Epithelial cell of esophagus (primary cell): ENCODE measurements around the gene CCDC141.
"Not testable (repeated sequence)": the region's sequence is repeated elsewhere in the genome, so short reads cannot be mapped to it uniquely, and the experiment has no call there.

ENCODE experiments used
- DNase-seq: peaks from one replicate; pipeline ENCODE4 v3.0.0; 2010; ENCODE audit warnings: low read depth
- H3K4me3 ChIP-seq: 2 replicates; pipeline ENCODE4 v1.5.1; 2011; ENCODE audit warnings: mild to moderate bottlenecking, low read length, control low read depth
- TF ChIP-seq, protein P1 (sequence below): IDR thresholded peaks from 2 replicates; pipeline ENCODE4 v1.5.1; 2011; ENCODE audit warnings: low read depth, mild to moderate bottlenecking, low read length, control low read depth, inconsistent platforms; ENCODE audit not compliant: insufficient read depth; ENCODE audit errors: missing control alignments

CCDC141 gene

DNA sequence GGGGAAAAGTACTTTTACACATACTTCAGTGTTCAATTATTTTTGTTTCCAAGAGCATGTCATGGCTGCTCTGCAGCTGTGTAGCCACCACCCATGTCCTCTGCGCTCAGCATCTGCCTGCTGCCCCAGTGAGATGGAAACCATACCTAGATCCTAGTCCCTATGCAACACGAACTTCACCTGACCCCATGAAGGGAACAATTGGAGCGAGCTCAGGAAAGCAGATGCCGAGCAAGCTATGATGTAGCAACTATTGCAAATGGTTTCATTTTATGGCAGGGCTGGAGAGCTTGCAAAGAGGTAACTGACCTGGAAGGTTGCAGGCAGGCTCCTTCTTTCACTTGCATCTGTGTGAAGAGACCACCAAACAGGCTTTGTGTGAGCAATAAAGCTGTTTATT, 1.3 kb upstream of the CCDC141 start:
- no peak for DNase-seq
- H3K4me3 ChIP-seq = no peak overlapping the region
- TF ChIP-seq, protein P1, sequence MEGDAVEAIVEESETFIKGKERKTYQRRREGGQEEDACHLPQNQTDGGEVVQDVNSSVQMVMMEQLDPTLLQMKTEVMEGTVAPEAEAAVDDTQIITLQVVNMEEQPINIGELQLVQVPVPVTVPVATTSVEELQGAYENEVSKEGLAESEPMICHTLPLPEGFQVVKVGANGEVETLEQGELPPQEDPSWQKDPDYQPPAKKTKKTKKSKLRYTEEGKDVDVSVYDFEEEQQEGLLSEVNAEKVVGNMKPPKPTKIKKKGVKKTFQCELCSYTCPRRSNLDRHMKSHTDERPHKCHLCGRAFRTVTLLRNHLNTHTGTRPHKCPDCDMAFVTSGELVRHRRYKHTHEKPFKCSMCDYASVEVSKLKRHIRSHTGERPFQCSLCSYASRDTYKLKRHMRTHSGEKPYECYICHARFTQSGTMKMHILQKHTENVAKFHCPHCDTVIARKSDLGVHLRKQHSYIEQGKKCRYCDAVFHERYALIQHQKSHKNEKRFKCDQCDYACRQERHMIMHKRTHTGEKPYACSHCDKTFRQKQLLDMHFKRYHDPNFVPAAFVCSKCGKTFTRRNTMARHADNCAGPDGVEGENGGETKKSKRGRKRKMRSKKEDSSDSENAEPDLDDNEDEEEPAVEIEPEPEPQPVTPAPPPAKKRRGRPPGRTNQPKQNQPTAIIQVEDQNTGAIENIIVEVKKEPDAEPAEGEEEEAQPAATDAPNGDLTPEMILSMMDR = no peak

DNA sequence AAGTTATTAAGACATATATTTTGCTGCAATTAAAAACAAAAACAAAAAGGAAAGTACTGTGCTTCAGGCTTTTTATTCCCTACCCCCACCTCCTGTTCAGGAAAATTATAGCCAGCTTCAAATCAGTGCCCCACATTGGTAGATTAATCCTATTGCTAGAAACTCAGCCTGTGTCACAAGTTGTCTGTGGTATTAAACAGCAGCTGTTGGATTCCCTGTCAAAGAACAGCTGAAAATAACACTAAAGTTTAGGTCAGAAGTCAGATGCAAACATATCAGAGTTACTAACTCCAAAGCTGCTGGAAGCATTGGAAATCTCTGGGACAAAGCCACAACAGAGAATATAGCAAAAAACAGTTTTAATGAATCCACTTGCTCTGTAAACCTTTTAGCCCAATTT, 818 bp upstream of the CCDC141 start:
- TF ChIP-seq, protein P1 = no peak
- no peak for DNase-seq
- no peak overlapping the region for H3K4me3 ChIP-seq

DNA sequence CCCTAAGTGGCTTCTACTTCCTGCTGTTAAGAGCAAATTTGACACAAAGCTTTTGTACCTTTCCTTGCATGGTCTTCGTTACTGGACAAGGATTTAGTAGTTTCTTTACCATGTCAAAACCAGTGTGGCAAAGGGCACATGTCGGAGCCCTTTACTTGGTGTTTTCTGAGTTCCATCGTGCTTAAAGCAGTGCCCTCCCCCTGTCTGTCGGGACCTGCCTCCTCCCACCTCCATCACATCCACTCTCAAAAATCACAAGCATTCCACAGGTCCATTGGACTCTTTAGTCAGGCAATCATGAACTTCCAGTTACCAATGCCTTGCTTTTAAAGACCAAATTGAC, 763 bp downstream of the CCDC141 start:
- TF ChIP-seq, protein P1 = no peak
- DNase-seq = no peak
- no peak overlapping the region for H3K4me3 ChIP-seq

DNA sequence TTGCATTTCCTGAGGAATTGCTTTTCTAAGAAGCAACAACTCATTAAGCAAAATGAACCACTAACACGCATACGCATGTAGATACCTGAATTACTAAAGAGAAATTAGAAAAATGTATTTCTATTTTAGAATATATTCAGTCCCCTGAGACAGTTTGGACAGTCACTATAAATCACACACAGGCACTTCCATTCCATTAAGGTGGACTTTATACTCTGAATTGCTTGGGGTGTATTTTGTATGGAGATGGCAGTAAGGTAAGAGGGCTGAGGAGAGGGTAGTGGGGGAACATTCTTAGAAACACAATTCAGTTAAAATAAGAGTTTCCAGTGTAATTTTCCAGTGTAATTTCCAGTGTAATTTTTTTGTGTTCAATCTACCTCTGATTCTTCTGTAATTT, 1.8 kb downstream of the CCDC141 start:
- TF ChIP-seq, protein P1 = no peak
- no peak for DNase-seq
- no peak overlapping the region for H3K4me3 ChIP-seq

DNA sequence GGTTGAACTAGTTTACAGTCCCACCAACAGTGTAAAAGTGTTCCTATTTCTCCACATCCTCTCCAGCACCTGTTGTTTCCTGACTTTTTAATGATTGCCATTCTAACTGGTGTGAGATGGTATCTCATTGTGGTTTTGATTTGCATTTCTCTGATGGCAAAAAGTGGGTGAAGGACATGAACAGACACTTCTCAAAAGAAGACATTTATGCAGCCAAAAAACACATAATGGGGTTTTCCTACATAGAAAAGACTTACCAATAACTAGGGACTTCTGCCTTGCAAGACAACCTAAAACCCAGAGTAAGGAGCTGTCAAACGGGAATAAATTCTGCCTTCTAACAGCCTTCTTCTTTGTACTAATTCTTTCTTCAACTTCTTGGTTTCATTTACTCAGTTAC, 4.3 kb downstream of the CCDC141 start:
- not testable (repeated sequence) for H3K4me3 ChIP-seq, DNase-seq

DNA sequence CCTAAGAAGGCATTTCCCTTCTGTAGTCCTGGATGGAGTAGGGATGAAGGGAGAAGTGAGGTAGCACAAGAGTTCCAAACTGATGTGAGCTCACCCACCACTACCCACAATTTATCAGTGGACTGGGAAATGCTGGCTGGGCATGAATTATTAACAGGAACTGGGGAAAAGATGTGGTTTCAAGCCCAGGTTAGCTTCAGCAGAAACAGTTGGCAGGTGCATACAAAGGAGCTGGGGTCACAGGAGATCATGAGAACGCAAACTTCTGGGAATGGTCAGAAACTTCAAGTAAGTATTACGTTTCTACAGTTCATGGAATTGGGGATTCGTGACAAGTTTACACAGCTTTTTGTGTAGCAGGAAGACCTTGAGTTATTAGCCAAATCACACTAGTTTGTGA, 5.4 kb downstream of the CCDC141 start:
- no peak for DNase-seq
- TF ChIP-seq, protein P1 = no peak
- H3K4me3 ChIP-seq = no peak overlapping the region

DNA sequence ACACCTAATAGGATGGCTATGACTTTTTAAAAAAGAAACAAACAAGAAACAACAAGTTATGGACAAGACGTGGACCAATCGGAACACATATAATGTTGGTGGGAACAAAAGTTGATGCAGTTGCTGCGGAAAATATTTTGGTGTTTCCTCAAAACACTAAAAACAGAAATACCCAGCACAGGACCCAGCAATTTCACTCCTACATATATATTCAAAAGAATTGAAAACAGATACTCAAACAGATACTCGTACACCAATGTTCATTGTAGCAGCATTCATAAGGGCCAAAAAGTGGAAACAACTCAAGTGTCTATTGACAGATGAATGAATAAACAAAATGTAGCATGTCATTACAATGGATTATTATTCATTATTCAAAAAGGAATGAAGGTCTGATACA, 12.1 kb downstream of the CCDC141 start:
- DNase-seq = no peak
- TF ChIP-seq, protein P1 = no peak
- H3K4me3 ChIP-seq = no peak overlapping the region
